Measurements from ENCODE around the gene TRIM2.

GRCh38 chr4:153156721-153157120 lies 47.5 kb upstream of the TRIM2 start:
- TF ChIP-seq CTCF (IDR thresholded peaks at IDR 0.05; ENCODE audit: low read depth, low read length, poor library complexity, severe bottlenecking) (no peak), EZH2phosphoT487 (IDR thresholded peaks at IDR 0.05; ENCODE audit: borderline replicate concordance, low read length) (no peak)

All from DOHH2 (cell line).